Adrenal gland (tissue), 5 donors: Measurements from ENCODE around the gene UBE2QL1.

ENCODE experiments used
- CTCF ChIP-seq, 6 experiments: fragments of 450-650 bp in 4 of 6; fragments of 200-600 bp in 2 of 6; sonication (generic) in 1 of 6; IDR thresholded peaks; 1 replicate in 5 of 6; 2 replicates in 1 of 6; pipeline versions ENCODE4 v1.5.1 to v1.8.0; 2016 to 2021; ENCODE audit warnings: antibody characterized with exemption in 6 of 6, mild to moderate bottlenecking in 2 of 6, moderate library complexity in 1 of 6
- POLR2A ChIP-seq, 2 donors: fragments of 450-650 bp; IDR thresholded peaks; one replicate each; pipeline ENCODE4 v1.6.1; 2017; ENCODE audit warnings: antibody characterized with exemption in 2 of 2, mild to moderate bottlenecking in 2 of 2, moderate library complexity in 1 of 2
- donor health status: DM: no; HTN: no; CAD: no.

GRCh38 chr5:6465831-6466790 lies 17.5 kb downstream of the UBE2QL1 start:
- TF ChIP-seq CTCF (IDR thresholded peaks at IDR 0.05) = no peak
- TF ChIP-seq POLR2A (IDR thresholded peaks at IDR 0.05) = no peak
